ENCODE data around the gene REXO4. TPM values are rescaled to one million over a fixed set of nuclear protein-coding genes. Genes with fewer than 3 reads are reported as not detected.

Gene REXO4
- total RNA-seq, 1 donor from 2014 or later, result 30.3 TPM

DNA sequence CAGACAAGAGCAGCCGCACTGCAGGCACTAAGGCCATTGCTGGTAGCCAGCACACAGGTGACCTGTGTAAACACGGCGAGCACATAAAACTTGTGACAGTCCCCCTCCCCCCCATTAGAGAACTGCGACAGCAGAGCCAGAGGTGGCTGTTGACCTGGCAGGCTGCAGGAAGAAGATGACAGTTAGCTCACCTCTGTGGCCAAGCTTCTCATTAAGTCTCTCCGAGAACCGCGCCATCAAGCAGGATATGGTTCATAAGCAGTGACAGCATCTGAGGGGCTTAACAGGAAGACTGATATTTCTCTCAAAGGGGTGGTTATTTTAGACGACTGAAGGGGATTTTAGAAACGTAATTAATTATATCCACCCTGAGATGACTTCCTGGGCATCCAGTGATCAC is 47.1 kb downstream of the REXO4 start:
- H3K27me3 Mint-ChIP-seq, result no peaks in the 10 kb centered on the region
- TF ChIP-seq, protein P1, sequence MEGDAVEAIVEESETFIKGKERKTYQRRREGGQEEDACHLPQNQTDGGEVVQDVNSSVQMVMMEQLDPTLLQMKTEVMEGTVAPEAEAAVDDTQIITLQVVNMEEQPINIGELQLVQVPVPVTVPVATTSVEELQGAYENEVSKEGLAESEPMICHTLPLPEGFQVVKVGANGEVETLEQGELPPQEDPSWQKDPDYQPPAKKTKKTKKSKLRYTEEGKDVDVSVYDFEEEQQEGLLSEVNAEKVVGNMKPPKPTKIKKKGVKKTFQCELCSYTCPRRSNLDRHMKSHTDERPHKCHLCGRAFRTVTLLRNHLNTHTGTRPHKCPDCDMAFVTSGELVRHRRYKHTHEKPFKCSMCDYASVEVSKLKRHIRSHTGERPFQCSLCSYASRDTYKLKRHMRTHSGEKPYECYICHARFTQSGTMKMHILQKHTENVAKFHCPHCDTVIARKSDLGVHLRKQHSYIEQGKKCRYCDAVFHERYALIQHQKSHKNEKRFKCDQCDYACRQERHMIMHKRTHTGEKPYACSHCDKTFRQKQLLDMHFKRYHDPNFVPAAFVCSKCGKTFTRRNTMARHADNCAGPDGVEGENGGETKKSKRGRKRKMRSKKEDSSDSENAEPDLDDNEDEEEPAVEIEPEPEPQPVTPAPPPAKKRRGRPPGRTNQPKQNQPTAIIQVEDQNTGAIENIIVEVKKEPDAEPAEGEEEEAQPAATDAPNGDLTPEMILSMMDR (IDR thresholded peaks at IDR 0.05; ENCODE audit: unreplicated experiment), result no peak
- peaks cover 19% of the 10 kb centered on the region for H3K4me1 Mint-ChIP-seq (ENCODE audit: low read depth)
- no peaks in the 10 kb centered on the region for H3K9me3 Mint-ChIP-seq (ENCODE audit: low read depth)
- H3K4me3 Mint-ChIP-seq (ENCODE audit: low read depth), result no peak overlapping the region
- no peak for DNase-seq (ENCODE audit: low spot score, unreplicated experiment)
- no peak overlapping the region for H3K27ac Mint-ChIP-seq
- H3K36me3 Mint-ChIP-seq (ENCODE audit: insufficient read depth), result peaks cover 8% of the 10 kb centered on the region

DNA sequence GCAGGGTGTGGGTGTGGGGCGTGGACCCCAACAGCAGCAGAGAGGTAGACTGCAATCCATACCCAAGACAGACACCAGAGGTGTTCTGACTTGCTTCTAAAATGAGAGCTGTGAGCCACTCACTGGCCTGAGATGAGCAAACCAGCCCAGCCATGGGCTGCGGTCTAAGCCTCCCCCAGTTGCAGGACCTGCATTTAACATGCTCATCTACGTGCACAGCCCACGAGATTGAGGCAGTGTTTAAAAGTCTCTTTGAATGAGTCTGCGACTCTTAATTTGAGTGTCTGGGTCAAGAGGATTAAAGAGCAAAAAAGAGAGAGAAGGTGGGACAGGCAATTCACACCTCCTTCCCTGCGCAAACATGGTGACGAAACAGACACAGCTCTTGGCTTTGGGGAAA is 47.9 kb downstream of the REXO4 start:
- Mint-ChIP-seq H3K4me3 (ENCODE audit: low read depth) (no peak overlapping the region), H3K36me3 (ENCODE audit: insufficient read depth) (peaks cover 11% of the 10 kb centered on the region), H3K4me1 (ENCODE audit: low read depth) (peaks cover 19% of the 10 kb centered on the region), H3K9me3 (ENCODE audit: low read depth) (no peaks in the 10 kb centered on the region), H3K27me3 (no peaks in the 10 kb centered on the region), H3K27ac (no peak overlapping the region)
- DNase-seq (ENCODE audit: low spot score, unreplicated experiment), result no peak
- TF ChIP-seq, protein P1 (IDR thresholded peaks at IDR 0.05; ENCODE audit: unreplicated experiment), result no peak

DNA sequence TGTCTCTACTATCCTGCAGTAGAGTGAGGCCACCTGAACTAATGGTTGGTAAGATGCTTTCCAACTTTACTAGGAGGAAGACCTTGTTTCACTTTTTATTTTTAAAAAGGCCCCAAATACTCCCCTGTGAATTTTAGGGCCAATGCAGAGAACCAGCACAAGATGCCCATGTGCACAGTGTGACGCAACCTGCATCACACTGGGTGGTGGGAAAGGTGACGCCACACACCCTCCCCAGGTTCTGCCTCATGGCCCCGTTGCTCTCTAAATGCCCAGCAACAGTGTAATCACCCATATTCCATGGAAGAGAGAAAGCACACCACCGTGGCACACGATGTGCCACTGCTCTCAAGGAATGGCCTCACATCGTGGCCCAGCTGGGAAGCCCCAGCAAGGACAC is 48.4 kb downstream of the REXO4 start:
- TF ChIP-seq, protein P1 (IDR thresholded peaks at IDR 0.05; ENCODE audit: unreplicated experiment), result no peak
- Mint-ChIP-seq H3K4me1 (ENCODE audit: low read depth) (peaks cover 14% of the 10 kb centered on the region), H3K27ac (no peak overlapping the region), H3K27me3 (no peaks in the 10 kb centered on the region), H3K4me3 (ENCODE audit: low read depth) (no peak overlapping the region), H3K36me3 (ENCODE audit: insufficient read depth) (peaks cover 11% of the 10 kb centered on the region), H3K9me3 (ENCODE audit: low read depth) (no peaks in the 10 kb centered on the region)
- DNase-seq (ENCODE audit: low spot score, unreplicated experiment), result no peak

DNA sequence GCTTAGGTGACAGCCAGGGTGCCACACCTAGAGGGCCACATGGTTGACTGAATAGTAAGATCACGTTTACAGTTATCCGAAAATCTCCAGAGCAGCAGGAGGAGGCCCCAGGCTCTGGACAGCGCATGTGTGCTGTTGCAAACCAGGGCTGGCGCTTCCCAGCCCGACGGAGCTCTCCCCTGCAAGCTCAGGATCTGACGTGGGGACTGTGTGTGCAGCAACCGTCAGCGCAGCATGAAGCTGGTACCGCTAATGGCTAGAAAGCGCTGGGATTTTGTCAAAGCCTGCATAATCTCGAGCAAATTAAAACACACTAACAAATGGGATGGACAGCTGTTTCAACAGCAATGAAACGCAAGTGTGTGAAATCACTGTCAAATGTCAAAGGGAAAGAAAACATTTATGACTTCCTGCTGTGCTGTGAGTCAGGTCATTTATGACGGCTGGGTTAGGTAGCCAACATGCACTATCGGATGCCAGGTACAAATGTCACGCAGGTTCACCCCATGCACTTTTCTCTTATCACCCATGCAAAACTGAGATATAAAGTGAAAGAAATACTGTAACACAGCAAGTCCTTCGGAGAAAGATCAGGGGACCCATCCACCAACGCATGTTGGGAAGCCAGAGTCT is 49.4 kb downstream of the REXO4 start:
- Mint-ChIP-seq H3K27me3 (no peaks in the 10 kb centered on the region), H3K27ac (peak overlapping the region; percentile 11), H3K9me3 (ENCODE audit: low read depth) (no peaks in the 10 kb centered on the region), H3K36me3 (ENCODE audit: insufficient read depth) (peaks cover 17% of the 10 kb centered on the region), H3K4me3 (ENCODE audit: low read depth) (no peak overlapping the region), H3K4me1 (ENCODE audit: low read depth) (peaks cover 13% of the 10 kb centered on the region)
- TF ChIP-seq, protein P1 (IDR thresholded peaks at IDR 0.05; ENCODE audit: unreplicated experiment), result no peak
- DNase-seq (ENCODE audit: low spot score, unreplicated experiment), result no peak

DNA sequence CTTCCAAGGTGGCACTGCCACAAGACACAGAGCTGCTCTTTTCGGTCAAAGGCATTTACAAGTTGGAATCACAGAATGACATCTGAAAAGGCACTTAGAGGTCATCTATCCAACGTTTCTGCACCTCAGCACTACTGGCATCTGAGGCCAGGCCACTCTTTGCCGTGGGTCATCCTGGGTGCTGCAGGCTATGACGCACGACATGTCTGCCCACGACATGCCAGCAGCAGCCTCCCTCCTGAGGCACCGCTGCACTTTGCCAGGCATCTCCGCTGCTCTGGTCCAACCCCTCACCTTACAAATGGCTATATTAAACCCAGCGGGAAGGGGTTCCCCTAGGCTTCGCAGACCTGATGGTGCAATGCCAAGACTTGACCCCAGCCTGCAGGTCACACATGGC is 50.0 kb downstream of the REXO4 start:
- H3K27me3 Mint-ChIP-seq, result no peaks in the 10 kb centered on the region

More for the DNA sequence above, 50.0 kb downstream of the REXO4 start:
- Mint-ChIP-seq H3K27ac (no peak overlapping the region), H3K4me1 (ENCODE audit: low read depth) (peaks cover 13% of the 10 kb centered on the region), H3K9me3 (ENCODE audit: low read depth) (no peaks in the 10 kb centered on the region), H3K36me3 (ENCODE audit: insufficient read depth) (peaks cover 19% of the 10 kb centered on the region), H3K4me3 (ENCODE audit: low read depth) (no peak overlapping the region)
- TF ChIP-seq, protein P1 (IDR thresholded peaks at IDR 0.05; ENCODE audit: unreplicated experiment), result no peak
- DNase-seq (ENCODE audit: low spot score, unreplicated experiment), result no peak
